ENCODE results near the gene DYNC1LI2.

Gene DYNC1LI2

DNA sequence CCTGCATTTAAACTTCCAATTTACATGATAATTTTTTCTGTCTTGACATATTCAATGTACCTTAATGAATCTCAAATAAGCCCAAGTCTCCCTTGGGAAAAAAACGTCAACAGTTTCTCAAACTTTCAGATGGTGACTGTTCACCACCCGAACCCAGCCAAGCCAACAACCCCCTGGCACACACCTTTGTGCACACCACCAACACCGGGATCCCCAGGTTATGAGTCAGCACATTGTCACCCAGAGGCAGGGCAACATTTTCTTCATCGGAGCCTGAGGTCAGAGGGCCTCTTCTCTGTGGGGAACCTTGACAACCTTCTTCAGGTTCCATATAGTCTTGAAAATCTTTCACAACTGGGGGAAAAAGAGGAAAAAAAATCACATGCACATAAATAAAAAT lies 15.5 kb downstream of the DYNC1LI2 start:
- DNase-seq, result no peak

DNA sequence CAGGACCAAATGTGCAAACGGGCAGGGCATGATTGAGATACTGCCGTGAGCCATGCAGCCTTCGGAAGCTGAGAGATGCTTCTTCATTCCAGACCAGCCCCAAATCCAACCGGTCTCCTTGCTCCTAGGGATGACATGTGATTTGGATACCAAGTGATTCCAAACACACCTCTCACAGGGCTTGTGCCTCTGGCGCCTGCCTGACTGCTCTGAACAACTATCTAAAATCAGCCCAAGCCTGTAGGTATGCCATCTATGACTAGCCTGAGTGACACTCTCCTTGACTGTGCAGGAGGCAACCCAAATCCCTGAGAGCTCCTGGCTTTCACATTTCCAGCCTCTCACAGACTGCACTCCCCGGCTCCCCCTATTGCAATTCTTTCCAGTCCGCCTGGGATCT lies 20.3 kb downstream of the DYNC1LI2 start:
- no peak for DNase-seq

DNA sequence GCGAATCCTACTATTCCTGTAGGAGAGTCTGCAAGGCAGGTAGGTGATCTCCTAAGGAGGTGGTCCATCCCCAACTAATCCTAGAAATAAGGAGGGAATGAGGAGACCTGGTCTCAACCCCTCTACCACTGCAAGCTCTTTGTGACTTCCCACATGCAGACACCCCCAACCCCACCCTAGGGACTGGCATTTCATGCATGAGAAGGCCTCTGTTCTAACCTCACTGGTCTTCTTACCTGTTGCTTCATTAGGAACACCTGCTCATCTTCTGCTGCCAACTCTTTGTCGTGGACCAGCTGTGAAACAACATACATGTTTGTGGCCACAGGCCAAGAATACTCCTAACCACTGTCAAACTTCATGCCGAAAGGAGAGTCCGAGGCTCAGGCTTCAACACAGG lies 22.6 kb downstream of the DYNC1LI2 start:
- DNase-seq, result no peak

DNA sequence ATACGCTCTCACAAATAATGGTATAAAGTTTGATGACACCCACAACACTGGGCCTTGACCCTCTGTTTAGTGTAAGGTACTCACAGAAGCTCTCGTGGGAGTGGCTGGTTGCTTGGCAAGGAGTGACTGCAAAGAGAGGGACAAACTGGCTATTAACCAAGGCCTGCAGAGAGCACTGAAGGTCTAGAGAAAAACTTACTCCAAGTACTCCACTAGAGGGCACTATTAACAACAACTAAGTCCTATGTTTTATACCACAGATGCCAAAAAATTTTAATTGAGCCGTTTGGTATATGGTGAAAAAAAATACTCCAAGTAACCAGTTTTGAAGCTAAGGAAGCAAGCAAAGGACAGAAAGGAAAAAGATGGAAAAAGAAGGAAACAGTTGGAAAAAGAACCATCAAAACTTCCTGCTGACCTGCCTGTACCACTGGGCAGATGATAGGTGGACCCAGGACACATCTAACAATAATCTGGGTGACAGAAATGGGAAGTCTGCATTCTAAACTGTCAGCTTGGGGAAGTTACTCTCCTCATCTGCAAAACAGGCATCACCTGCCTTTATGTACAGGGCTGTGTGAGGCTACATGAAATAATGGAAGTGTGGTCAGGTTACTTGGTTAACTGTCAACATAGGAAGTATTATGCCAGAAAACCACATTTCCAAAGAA lies 23.2 kb downstream of the DYNC1LI2 start:
- peak in 1 of 5 donors; percentile 49 for DNase-seq

DNA sequence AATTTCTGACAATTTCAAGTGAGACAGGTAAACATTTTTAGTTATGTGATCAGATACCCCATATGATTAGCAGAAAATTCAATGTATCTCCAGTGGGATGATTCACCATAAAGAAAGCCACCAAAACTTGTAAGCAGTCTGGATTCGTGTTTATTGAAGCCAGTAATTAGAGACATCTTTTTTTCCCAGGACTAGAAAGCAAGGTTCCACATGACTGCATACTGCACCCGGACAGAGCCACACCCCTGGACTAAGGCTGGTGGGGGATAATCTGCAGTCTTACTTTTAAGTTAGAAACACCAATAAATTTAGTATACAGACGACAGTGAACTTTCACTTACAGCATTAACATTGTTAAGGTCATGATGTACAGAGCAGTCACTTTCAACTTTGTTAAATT lies 30.6 kb downstream of the DYNC1LI2 start:
- no peak for DNase-seq

DNA sequence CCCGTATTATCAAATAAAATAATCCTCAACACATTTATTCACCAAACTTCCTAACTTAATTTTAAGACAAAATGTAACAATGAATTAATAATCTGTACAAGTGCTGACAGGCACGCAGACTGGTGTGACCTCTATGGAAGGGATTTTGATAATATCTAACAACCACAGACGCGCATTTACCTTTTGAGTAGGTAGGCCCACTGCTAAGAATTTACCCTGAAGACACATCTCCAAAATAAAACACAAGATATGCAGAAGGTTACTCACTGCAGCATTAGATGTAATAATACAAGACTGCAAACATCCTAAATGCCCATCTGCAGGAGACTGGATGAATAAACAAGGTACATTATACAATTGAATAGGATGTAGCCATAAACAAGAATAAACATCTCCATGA lies 32.2 kb downstream of the DYNC1LI2 start:
- no peak for DNase-seq

DNA sequence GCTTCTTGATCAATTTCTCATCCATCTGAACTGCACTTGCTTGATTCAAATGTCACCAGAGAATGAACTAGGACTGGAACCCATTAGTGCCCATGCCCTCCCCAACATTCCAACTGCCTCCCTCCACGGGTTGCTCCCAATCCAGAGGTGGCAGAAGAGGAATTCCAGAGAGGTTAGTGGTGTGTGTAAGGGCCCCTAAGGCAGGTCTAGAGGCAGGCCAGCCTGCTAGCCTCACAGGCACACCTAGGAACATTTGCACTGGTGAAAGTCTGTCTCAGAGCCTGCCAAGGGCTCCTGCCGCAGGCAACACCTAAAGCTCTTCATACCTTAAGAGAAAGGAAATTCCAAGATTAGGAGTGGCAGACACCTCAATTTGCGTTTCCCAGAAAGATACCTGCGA lies 33.6 kb downstream of the DYNC1LI2 start:
- no peak for DNase-seq

DNA sequence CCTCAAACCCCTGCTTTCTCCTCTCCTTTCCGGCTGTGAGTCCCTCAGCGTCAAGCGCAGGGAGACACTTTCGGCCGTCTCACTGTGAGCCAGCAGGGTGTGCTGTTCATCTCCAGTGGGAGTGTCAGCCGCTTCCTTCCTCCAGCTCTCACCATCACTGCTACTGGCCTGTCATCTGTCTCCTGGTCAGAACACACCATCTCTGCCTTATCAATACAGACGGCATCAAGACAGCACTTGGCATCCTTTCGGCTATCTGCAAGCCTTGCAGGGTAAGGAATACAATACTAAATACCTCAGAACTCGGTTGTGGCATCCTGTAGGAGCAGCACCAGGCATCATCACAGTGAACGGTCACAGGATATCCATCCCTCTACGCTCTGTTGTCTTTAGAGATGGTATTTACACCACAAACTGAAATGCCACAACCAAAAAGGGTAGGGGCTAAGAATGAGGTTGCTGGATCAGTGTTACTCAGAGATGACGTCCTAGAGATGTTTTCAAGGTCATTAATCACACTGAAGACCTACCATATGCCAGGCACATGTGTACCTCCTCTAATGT lies 34.2 kb downstream of the DYNC1LI2 start:
- DNase-seq, result no peak

DNA sequence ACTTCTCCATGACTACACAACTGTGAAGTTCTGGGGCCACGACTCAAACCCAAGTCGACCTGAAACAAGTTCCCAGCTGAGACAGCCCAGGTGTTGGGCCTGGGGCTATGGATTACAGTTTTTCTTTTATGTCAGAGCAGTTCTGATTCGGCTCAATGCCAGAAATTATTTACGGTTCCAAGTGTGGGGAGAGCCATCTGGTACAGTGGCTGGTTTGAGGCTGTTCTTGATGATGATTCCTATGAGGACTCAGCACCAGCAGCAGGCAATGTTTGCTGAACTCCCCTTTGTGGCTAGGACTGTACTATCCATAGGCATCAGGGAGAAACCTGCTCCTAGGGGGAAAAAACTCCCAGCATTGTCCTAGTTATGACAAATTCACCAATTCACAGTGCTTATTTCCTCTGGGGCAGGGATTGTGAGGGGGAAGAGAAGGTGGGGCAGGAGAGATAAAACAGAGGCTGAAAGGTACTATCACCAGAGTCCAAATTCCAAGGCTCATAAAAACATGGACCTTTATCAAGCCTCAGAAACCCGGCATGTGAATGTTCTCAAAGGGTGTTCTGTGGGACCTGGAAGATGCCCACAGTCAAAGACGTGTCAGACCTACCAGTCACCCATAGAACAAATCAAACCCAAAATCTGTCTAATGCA lies 36.6 kb downstream of the DYNC1LI2 start:
- DNase-seq, result no peak

DNA sequence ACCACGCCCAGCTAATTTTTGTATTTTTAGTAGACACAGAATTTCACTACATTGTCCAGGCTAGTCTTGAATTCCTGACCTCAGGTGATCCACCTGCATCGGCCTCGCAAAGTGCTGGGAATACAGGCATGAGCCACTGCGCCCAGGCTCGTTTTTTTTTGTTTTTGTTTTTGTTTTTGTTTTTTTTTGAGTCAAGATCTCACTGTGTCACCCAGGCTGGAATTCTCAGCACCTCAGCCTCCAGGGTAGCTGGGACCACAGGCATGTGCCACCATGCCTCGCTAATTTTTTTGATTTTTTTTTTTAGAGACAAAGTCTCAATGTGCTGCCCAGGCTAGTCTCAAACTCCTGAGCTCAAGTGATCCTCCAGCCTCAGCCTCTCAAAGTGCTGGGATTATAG lies 37.3 kb downstream of the DYNC1LI2 start:
- no peak for DNase-seq

DNA sequence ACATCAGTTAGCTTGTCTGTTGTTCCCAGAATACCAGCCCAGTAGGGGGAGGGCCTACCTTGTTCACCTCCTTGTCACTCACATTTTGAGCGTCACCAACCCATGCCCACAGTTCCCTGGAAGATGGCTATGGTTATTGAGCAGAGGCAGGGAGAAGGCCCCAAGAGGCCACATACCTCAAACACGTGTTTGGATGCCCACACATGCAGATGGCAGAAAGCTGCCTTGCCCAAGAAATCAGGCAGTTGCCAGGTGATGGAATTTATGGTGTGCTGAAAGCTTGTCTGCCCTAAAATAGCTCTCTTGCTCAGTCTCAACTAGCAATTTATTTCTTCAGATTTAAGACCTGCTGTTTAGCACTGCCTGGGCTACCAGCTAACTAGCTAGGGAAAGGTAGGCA lies 38.3 kb downstream of the DYNC1LI2 start:
- DNase-seq, result no peak

DNA sequence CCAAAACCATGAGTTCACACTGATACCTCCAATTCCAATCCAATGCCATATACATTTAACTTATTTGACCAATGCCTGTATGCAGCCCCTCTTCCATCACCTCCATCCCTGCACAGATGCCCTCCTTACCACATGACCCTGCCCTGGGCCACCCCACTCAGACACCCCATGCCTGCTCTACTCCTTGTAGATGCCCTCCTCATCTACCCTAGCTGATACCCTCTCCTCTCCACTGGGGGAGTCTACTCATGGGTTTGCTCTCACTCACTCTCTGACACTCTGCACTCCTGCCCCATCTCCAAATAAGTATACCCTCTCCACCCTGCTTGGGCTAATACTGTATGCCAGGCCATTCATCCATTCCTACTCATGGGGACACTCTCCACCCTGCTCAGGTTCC lies 38.9 kb downstream of the DYNC1LI2 start:
- no peak for DNase-seq

DNA sequence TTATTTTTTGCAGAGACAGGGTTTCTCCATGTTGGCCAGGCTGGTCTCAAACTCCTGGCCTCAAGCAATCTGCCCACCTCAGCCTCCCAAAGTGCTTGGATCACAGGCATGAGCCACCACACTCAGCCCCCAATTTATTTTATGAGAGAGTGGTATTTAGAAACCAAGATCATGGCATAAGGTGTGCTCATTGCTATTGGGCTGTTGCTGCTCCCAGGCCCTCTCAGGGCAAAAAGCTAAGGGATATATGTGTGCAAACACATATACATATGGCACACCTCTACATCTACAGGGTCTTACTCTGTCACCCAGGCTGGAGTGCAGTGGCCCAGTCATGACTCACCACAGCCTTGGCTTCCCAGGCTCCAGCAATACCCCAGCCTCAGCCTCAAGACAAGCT lies 39.8 kb downstream of the DYNC1LI2 start:
- DNase-seq, result no peak

DNA sequence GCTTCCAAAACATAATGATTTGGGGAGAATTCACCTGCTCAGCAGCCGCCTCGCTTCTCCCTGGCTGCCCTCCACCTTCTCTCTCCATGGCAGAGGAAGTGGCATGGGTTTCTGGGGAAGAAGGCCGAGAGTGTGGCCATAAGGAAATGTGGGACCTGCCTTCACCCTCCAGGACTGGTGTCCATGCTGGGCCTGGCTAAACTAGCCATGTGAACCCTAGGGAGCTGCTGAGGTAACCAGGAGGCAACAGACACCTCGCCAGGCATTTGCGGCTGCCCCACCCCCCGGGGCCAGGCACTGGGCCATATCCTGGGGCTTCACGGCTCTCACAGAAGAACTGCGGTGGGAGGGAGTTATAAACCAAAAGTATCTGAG lies 44.9 kb downstream of the DYNC1LI2 start:
- DNase-seq, result no peak

DNA sequence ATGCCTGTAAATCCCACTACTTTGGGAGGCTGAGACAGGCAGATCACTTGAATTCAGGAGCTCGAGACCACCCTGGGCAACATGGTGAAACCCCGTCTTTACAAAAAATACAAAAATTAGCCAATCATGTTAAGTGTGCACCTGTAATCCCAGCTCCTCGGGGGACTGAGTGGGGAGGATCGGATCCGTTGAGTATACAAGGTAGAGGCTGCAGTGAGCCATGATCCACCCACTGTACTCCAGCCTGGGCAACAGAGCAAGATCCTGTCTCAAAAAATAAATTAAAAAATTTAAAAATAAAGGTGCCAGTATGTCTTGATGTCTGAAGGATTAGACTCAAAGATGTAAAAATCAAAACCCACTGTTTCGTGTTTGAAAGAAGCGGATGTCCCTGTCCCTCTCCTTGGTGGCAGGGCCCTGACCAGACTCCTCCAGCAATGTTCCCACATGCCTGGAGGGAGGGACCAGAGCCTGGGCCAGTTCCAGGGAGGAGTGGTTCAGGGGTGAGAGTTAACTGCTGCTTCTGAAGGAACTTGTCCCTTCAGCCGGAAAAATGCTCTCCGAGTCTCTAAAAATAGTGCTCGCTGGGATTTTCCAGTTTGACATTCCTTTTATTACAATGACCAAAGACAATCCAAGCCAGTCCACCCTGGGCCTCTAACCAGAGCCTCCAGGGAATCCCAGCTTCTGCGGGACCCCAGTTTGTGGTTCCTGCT lies 45.5 kb downstream of the DYNC1LI2 start:
- DNase-seq, result no peak

DNA sequence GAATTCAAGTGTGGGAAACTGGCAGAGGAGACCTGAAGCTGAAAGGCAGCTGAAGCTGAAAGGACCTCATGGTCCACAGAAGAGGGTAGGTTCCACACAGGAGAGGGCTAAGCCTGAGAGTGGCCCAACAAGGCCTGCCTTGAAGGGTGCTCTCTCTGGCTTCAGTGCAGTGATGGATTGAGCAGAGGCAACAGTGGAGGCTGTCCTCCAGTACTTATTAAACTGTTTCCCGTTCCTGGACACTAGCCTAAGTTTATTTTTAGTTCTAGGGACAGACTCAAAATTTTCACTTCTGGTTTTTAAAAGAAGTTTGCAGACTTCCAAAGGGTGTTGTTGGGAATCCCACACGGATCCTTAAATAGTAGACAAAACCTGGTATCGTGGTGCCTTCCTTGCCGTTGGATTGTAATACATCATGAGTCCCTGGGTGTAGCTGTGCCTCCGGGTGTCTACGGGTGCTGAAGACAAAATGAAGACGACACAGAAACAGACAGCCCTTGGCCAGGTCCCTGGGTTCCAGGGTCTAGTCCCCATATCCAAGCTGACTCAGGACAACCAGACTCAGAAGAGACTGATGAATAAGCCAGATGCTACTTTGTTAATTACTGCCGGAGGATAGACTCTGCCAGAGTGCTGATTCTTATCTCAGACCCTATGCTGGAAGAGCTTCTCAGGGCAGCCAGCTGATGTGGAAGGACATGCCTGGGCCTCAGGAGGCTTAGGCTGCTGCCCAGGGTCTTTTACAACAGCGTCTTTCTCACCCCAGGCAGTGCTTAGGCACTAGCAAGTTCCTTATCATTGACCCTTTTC lies 47.8 kb downstream of the DYNC1LI2 start:
- no peak for DNase-seq

DNA sequence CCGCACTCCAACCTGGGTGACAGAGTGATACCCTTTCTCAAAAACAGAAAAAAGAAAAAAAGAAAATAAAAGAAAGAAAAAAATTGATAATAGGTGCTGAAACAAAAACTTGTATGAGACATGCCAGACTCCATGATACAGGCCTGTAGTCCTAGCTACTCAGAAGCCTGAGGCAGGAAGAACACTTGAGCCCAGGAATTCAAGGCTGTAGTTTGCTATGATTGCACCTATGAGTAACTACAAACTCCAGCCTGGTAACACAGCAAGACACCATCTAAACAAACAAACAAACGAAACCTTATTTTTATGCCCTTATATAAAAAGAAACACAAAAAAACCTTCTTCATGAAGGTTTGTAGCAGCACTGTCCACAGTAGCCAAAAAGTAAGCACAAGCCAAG lies 49.9 kb downstream of the DYNC1LI2 start:
- no peak for DNase-seq

DNA sequence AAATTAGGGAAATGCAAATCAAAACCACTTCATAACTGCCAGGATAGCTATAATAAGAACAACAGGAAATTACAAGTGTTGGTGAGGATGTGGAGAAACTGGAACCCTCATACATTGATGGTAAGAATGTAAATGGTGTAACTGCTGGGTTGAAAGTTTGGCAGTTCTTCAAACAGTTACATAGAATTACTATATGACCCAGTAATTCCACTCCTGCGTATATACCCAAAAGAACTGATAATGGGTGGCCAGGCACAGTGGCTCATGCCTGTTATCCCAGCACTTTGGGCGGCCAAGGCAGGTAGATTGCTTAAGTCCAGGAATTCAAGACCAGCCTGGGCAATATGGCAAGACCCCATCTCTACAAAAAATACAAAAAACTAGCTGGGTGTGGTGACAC lies 50.4 kb downstream of the DYNC1LI2 start:
- DNase-seq, result no peak

DNA sequence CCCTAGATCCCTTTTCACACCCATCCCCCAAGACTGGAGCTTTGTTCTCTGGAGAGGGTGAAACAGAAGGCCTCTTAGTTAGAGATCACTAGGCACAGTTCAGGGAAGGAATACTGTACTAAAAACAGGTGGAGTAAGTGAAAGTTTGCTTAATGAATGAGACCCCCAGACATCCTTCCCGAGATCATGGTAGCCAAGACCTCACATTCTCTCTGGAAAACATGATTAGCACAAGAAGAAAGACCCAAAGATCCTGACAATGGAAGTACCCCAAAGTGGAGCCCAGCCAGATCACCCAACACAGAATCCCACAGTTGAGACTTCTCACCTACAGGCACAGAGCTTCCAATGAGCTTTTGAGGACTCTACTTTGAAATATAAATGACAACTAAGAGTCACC lies 51.5 kb downstream of the DYNC1LI2 start:
- DNase-seq, result no peak

DNA sequence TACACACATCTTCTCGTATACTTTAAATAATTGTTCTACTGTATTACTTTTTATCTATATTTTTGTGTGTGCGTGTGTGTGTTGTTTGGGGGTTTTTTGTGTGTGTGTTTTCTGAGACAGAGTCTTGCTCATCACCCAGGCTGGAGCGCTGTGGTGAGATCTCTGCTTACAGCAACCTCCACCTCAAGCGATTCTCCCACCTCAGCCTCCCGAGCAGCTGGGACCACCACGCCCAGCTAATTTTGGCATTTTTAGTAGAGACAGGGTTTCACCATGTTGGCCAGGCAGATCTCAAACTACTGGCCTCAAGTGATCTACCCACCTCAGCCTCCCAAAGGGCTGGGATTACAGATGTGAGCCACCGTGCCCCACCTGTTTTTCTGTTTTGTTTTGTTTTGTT lies 53.4 kb downstream of the DYNC1LI2 start:
- no peak for DNase-seq

DNA sequence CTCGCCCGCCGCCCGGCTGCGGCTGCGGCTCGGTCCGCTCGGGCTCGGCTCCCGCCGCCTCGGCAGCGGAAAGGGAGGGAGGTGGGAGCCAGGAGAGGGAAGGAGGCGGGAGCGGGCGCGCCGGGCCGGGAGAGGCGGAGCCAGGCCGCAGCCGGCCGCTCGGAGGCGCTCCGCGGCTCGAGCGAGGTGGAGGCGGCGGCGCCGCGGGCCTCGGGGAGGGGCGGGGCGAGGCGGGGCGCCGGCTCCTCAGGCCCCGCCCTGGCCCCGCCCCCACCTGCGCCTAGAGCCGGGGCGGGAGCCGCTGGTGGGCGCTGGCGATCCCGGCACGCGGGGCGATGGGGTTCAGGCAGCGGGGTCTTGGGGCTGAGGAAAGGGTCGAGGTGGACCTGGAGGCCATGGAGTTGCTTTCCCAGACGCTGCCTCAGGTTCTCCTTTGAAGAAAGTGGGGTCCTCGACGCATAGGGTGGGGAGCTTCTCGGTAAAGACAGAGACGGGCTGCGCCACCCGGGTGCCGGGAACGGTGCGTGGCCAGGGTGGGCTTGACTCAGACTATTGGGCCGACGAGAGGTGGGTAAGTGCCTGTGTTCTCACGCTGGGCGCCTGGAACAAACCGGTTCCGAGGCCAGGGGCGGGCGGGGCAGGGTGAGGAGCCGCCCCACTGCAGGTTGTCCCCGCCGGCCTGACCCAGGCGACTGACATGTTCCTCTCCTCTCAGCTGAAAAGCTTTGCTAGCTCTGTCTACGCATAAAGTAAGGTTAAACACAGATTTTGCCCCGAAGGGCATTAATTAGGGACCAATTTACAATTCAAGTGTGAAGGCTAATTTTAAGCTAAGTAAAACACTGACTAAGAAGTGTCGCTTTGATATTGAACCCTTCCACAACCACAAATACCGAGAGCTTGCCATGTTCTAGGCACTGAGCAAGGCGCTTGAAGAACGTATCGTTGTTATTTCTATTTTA lies 54.5 kb downstream of the DYNC1LI2 start, which contains the start of gene CMTM4:
Gene CMTM4, minus strand, starts transcription at position 75 of the 962 bp plus-strand sequence. CDS start 218 bp downstream, outside the sequence.
- DNase-seq, result peak; percentile 63 to 82 (median 66)

Measured in T-helper 1 cell (primary cell).